NCI-H226 (cell line): ENCODE data around the gene KCNAB1.

Experiments used
- DNase-seq: peaks from one replicate; pipeline ENCODE4 v3.0.0-alpha.2; 2015

KCNAB1 gene

DNA sequence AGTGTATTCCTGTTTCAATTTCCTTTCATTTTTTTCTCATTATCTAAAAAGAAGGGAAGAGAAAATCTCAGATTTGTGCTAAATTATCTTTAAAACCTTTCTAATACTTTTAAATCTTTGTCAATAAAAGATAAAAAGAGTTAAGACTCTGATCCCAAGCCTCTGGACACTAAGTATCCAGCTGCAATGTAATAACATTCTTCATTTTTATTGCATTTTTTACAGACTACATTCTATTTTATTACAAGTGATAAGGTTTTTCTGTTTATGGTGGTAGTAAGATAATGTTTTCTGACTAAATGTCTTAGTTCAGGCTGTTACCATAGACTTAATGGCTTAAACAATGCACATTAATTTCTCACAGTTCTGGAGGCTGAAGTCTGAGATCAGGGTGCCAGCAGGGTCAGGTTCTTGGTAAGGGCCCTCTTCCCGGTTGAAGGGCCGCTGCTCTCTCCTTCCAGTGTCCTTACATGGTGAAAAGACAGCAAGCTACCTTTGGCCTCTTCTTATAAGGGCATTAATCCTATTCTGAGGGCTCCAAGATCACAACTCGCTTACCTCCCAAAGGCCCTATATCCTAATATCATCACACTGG is 19.7 kb downstream of the KCNAB1 start:
- DNase-seq: no peak

DNA sequence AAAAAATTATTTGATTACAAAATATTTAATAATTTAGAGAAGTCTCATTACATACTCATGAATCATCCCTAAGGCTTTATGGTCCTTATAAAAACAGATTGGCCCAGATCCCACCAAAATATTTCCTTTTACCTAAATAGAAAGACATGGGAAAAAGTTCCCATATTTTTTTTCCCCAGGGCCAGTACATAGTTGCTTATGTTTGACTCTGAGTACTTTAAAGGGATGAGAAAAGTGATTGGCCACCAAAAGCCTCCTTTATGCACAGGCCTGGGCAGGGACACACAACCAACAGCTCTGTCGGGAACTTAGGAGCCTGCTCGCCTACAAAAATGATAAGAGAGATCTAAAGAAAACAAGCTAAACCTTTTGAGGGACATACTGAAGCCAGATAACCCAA is 22.3 kb downstream of the KCNAB1 start:
- no peak for DNase-seq

DNA sequence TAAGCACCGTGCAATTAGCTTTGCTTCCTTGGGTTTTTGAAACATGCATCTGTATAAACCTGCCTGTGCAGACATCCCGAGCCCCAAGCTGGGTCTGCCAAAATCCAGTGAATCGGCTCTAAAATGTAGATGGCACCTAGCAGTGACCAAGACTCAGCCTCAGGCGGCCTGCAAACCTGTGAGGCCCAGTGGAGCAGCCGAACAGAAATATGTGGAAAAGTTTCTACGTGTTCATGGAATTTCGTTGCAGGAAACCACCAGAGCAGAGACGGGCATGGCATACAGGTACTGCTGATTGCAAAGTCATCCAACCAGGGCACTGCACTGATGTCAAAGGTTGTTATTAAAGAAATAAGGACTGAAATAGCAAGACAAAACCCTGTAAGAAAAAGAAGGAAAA is 22.8 kb downstream of the KCNAB1 start:
- DNase-seq: no peak

DNA sequence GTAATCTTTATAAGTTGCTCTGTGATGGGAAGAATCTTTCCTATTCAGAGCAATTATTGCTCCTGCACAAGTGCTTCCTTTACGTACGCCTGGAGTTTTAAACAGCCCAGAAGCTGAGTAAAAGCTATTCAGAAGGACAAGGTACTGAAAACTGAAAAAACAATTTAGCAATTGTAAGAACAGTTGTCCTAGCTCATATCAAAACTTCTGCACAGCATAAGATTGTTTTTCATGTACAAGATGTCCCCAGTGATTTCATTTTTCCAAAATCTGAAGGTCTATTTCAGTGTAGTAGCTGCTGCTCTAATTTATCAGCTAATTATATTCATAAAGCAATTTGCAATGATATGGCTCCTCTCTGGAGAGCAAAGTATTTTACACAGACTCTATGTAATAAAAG is 23.7 kb downstream of the KCNAB1 start:
- no peak for DNase-seq

DNA sequence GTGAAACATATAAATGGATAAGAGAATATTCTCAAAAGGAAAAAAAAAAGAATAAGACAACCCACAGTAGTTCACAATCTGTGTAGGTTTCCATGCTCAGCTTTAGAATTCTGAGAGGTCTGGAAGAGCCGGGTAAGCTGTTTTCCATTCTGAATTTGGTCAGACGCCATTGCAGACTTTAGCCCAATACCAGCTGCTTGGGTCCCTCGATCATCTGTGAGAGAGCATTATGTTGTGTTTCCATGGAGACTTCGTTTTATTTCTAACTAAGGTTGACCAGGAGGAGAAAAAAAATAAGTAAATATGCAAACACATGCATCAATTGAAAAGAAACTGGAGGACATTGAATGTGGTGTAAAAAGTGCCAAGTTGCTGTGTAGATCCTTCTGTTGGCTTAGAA is 25.5 kb downstream of the KCNAB1 start:
- DNase-seq: no peak

DNA sequence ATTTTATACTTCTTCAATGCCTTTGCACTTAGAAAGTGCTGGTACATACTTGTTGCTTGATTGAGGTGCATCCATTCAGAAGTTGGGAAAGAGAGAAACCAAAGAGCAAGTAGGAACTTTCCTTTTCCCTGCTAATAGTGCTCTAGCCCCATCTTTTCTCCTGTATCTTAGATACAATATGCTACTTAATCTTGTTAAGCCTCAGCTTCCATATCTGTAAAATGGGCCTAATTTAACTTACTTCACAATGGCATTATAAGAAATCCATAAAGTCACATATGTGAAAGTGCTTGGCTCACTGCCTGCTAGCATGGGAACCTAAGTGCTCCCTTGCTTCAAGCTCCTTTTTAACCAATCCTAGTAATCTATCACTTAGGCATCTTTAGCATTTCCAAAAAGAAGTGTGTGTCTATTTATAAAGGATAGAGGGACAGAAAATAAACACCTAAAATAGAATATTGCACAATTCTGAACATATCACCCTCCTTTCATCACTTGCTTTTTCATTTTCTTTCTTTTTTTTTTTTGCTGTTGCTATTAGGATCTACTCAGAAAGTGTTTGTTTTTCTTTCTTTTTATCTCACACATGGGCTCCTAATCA is 28.1 kb downstream of the KCNAB1 start:
- no peak for DNase-seq

DNA sequence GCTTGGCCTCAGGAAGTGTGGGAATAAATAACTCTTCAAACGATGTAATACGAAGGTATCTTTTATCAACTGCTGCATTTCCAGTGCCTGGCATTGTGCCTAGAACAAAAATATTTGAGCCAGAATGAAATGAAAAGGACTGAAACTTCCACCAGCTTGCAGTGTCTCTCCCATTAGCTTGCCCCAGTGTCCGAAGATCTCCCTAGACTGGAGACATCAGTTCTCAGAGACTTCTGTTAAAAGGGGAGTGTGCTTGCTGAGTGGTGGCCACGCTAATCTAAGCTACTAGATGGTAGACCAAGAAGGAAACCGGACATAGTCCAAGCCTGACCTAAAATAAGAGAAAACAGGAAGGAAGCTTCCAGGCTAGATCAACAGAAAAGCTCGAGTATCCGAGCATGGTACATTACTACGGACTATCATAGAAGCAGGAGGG is 28.6 kb downstream of the KCNAB1 start:
- peak; percentile 59 for DNase-seq

DNA sequence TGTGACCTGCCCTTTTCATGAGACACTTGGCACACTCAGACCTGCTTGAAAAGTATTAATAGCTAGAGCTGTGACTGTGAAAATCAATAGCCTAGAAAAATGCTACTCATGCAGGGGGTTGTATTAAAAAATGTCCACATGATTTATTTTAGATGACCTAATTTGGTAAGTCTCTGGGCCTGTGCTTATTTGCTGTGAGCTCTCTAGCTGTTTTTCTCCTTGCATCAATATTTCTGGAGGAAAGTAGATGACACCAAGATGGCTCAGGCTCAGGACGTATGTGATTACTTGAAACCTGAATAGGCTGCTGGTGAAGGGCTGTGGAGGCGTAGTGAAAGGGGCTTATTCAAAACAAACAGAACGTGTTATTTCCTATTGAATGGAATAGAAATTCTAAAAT is 29.5 kb downstream of the KCNAB1 start:
- no peak for DNase-seq

DNA sequence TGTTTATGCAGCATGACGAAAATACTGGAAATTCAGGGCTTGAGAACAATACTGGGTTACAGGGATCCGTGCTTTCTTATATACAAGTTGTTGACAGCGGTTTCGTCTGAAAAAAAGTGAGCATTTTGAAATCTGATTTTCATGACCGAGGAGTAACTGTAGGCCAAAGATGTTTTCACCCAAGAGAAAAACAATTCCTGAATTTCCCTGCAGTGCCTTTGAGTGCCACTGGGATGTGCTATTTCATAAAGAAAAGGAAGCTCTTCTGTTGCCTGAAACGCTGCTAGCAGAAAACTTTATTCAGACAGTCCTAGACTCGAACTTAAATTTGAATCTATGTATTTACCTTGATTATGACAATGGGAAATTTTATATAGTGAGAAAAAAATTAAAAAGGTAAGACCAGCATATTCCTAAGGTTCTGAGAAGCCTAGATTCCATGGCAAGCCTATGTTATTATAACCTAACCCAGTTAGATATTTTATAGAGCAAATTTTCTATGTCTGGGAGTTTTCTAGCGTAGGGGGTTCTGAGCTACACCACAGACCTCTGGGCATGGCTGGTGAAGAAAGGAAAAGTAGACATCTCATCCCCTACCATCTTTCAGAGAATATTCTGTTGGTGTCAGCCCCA is 30.2 kb downstream of the KCNAB1 start:
- peak; percentile 37 for DNase-seq

DNA sequence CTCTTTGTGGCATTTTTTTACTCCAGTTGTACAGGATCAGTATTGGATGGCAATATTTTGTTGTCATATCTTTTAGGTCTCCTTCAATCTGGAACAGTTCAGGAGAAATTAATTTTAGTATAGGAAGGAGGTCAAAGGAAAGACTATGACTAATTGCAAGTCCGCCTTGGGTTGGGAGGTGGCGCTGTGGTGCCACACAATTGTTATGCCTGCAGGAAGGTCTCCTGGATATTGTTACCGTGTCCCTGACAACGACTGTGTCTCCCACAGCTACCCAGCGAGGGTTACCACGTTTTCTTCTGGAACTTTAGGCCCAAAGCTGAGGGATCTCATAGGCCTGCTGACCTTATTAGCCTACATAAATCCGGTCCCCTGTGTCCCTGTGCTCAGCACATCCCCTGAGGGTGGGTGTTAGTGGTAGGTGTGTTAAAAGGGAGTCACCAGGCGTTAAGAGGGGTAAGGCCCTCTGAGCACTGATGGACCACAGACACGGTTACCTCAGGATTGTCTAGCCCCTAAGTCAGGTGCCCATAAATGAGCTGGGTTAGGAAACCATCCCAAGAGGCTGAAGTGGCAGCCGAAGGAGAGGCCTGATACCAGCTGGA is 31.5 kb downstream of the KCNAB1 start:
- DNase-seq: peak; percentile 55

DNA sequence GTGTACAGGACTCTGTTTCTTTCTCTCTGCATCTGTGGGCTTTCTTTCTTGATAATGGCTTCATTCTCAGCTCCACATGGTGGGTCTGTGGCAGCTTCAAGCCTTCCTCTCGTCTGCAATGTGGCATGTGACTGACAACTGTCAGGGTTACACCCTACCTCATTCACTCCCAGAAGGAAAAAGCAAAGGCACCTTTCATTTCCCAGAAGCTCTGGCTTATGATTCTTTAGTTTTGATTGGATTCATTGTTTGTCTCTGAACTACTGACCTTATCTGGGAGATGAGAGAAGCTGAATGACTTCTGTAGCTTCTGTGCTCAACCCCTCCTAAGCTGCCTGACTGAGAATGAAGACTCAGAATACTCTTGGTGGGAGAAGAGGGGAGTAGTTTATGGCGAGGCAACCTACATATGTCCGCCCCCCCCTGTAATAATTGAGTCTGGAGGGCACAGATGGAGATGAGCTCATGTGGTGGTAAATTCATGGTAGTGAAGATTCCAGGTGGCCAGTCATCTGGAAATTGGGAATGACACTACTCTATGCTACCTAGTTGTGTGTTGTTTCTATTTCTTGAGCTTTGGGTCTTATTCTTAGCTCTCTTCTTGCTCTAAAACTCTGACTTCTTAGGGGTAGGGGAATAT is 38.4 kb downstream of the KCNAB1 start:
- DNase-seq: no peak

DNA sequence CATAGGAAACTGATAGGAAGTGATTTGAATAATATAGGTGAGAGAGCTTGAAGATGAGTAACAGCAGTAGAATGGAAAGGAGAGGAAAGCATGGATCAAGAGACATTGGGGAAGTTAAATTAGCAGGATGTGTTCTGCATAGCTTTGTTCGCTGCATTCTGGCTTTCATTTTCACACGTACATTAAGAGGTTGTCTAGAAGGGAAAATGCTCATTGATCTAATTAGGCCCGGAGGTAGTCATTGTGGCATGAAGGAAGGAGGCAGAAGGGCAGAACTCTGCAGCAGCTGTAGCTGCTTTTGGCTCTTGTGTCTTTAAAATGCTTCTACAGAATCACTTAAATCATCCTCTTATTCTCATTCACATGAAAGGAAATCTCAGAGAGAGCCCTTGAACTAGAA is 40.3 kb downstream of the KCNAB1 start:
- no peak for DNase-seq

DNA sequence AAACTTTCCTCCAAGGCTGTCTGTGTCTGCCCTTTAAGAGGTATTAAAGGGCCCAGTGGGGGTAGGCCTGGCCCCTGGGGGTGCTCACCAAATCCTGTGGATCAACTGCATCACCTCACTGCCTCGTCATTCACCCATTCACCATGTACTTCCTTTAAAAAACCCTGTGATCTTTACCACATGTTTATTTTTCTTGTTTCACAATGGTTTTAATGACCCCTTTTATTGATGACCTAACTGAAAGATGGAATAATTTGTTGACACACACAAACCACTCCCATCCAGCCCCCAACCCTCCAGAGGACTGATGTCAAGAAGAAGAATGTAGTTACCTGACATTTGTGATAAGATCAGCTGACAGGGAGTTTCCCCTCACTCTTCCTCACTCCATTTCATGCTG is 40.8 kb downstream of the KCNAB1 start:
- DNase-seq: no peak

DNA sequence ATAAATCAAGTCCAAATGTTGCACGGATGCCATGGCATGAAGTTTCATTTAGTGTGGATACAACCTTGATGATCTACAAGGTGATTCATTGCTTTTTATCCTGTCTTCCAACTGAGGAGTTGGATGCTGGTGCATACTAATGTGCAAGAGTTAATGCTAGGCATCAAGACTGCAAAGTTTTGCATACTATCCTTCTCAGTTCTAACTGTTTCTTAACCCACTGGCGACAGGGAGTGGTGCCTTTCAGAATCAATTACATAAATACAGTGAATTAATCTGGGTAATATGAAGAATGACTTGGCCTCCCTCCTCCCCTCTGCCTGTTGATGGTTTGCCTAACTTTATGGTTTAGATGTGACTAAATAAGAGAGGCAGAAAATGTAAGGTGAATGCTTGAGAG is 43.5 kb downstream of the KCNAB1 start:
- DNase-seq: no peak

DNA sequence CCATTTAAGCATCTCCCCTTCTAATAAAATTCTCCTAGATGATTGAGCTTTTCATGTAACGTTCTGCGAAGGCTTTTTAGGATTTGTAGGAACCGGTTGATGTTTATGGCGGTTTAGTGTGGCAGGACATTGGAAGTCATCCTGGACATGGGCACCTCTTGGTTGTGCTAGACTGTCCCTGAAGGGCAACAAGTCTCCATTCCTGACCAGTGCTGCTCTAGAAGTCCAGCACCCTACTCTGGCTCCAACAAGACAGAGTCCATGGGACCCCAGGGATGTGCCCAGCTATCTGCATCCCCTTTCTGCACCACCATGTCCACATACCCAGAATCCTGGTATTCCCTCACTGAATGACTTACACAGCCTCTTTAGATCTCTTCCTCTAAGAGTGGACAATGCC is 46.4 kb downstream of the KCNAB1 start:
- no peak for DNase-seq

DNA sequence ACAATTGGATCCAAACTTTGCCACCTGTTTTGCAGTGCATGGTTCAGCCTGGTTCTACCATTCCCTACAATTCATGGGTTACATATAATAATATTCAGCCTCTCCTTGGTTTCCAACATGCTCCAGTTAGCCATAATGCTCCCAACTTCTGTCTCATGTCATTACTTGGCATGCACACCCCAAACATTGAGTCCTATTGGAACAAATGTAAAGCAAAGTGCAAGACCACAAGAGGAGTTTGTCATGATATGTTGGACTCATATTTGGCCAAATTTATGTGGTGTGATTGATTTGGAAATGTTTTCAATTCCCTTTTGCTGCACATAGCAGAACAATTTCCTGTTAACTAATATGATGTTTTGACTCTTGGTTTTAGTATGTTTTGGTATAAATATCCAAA is 50.2 kb downstream of the KCNAB1 start:
- no peak for DNase-seq

DNA sequence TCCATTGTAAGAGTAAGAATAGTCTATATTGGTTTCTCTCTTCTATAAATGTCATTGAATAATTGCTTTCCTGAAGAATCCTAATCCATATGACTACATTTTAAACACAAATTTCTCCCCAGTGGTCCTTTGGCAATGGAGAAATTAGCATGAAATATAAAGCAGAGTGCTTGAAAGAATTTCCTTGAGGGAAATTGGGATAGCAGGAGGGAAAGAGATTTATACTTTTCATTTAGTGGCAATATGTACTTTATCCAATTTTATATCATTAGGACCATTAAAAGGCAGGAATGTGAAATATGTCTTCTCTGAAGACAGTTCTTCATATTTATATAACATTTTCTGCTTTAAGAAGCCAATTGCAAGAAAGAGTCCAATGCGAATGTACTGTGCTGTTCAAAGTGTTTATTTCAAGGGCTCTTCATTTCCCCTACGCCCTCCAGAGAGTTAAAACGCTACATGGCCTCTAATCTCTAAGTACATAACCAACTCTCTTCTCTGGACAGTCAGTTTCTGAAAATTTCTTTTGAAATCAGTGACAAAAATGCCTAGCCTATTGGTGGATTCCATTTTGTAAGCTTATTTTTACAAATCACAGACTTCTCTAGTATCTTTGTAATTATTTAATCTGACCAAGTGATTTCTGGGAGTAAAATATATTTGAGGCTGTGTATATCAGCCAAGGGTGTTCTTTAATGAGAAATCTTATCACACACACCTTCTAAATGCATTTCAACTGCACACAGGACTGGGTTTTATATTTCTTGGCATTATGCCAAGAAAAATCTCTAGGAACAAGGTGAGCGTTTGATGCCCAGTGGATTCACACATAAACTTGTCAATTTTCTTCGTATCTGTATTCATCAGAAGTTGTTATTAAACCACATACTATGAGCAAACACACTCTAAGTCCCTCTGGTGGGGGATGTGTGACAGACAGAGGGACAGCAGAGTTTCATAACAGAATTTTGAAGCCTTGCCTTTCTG is 51.2 kb downstream of the KCNAB1 start:
- DNase-seq: no peak

DNA sequence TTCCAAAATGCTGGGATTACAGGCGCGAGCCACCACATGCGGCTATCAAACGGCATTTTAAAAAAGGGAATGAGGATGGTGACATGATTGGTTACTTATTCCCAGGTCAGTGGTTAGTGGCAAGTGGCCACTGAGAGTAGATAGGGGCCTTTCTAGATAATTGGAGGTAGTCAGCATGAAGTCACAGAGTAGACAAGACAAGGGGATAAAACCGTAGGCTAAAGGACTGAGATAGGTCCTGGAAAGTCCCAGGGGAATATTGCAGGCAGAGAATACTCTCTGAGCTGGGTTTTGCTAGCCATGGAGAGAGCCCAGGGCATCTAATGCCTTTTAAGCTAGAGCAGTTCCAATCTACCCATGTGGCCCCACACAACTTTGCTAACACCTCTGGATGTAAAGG is 52.2 kb downstream of the KCNAB1 start:
- DNase-seq: no peak

DNA sequence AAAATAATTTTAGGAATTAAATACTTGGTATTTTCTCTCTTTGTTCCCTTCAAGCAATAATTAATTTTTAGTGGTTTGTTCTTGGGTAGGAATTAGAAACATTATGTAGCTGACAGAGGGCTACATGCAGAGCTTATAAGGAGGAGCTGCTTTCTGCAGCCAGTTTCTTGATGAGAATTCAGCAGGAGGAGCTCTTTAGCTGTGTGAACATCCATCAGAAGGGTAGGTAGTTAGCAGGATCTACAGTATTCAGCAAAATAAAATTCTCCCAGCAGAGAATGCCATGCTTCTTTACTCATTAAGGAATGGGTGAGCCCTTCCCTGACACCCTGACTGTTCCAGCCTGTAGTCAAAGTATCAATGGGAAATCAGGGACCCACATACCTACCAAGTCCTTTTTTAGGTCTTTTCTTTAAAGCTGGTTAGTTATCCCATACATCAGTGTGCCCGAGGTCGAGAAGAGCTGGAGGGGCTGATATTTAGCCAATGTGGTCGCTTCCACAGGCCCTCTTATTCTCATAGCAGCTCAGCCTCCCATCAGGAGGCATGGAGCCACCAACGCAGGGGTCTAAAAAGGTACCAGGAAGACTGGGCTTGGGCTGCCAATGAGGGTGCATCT is 54.0 kb downstream of the KCNAB1 start:
- peak; percentile 46 for DNase-seq

DNA sequence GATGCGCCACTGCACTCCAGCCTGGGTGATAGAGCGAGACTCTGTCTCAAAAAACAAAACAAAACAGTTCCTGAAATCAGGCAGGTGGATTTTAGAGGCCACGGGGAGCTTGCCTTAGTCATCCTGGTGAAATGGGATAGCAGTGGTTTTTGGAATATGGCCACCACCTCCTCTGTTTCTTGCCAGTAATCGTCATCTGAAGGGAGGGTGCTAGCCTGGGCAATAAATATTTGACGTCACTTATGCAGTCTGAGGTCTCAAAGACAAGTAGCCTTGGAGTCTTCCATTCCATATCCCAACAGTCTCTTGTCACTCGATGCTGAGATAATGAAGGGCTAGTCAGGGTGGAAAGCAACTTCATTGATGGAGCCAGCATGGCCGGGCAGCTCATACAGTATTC is 55.2 kb downstream of the KCNAB1 start:
- DNase-seq: no peak

DNA sequence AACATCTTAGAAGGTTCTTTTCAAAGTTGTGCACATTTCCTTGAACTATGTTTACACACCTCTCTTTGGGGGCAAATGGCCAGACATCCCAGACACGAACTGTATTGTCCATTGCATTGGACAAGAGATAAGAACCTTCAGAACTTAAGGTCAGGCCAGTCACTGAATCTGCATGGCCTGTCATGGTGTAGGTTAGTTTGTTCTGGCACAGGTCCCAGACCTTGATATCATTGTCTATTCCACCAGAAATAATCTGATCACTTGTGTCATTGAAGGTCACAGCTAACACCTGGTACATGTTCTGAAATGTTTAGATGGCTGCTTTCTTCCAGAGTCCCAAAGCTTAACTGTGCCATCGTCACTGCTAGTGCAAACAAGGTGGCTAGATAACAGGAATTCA is 55.7 kb downstream of the KCNAB1 start:
- DNase-seq: no peak

DNA sequence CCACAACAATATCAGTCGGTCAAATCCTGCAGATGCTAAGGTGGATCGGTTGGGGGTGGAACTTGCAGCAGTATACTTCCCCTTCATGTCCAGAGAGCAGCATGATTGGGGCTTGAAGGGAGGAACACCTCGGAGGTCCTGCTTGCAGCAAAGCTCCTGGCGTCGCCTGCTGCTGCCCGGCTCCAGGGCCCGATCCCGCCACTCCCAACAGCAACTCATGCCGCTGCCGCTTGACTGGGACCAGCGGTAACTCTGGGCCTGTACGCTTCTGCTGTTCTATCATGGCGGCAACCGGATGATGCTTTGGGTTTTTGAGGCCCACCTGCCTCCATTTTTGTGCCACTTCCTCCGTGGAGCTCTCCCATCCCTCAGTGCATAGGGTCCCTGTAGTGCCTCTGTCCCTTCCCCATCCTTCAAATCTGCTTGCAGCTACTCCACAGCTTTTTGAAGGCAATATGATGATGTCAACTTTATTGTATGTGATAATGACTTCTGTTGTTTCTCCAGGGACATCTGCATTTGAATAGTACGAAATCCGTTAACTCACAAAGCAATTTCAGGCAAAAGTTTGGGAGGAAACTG is 56.3 kb downstream of the KCNAB1 start:
- DNase-seq: no peak
